ENCODE data around the gene SCN1A. TPM values are rescaled to one million over a fixed set of nuclear protein-coding genes. Genes with fewer than 3 reads are reported as not detected.

Gene SCN1A
- total and polyA plus RNA-seq, 2 of the 13 experiments (the other 11 are each of a cell fraction or from before 2014, with no cell fraction given) = 19.9 to 39.4 TPM

GRCh38 chr2:165953655-165954606, 173.9 kb downstream of the SCN1A start, which contains the start of gene TTC21B (continued):
- TF ChIP-seq TEF (CRISPR knock-in tag; IDR thresholded peaks at IDR 0.05) (peak; percentile 82), ATF7-NPFF (CRISPR knock-in tag; IDR thresholded peaks at IDR 0.05; ENCODE audit: low read depth) (peak; percentile 77), KLF9 (CRISPR knock-in tag; IDR thresholded peaks at IDR 0.05; ENCODE audit: low read depth) (no peak), ZNF607 (CRISPR knock-in tag; IDR thresholded peaks at IDR 0.05; ENCODE audit: borderline replicate concordance) (peak; percentile 85; the same call in 1 of the 2 replicates), BRD4 (CRISPR knock-in tag; IDR thresholded peaks at IDR 0.05) (peak; percentile 92), CBX1 (IDR thresholded peaks at IDR 0.05; ENCODE audit: low read depth) (no peak), ZSCAN31 (CRISPR knock-in tag; IDR thresholded peaks at IDR 0.05; ENCODE audit: low read depth) (peak; percentile 94), HOMEZ (CRISPR knock-in tag; IDR thresholded peaks at IDR 0.05; ENCODE audit: low read depth) (peak; percentile 68), RXRA (CRISPR knock-in tag; IDR thresholded peaks at IDR 0.05) (peak; percentile 90), TCF7L2 (IDR thresholded peaks at IDR 0.05; ENCODE audit: low read depth, low read length) (no peak), ZNF326 (CRISPR knock-in tag; IDR thresholded peaks at IDR 0.05; ENCODE audit: borderline replicate concordance) (no peak), HES4 (CRISPR knock-in tag; IDR thresholded peaks at IDR 0.05; ENCODE audit: borderline replicate concordance) (peak; percentile 89), ZNF547 (CRISPR knock-in tag; IDR thresholded peaks at IDR 0.05) (0 out of 2 replicates have a peak, but pooled peaks have one; percentile 80), THAP8 (CRISPR knock-in tag; IDR thresholded peaks at IDR 0.05; ENCODE audit: borderline replicate concordance) (peak; percentile 74; the same call in 1 of the 2 replicates), ZNF615 (CRISPR knock-in tag; IDR thresholded peaks at IDR 0.05; ENCODE audit: borderline replicate concordance) (0 out of 2 replicates have a peak, but pooled peaks have one; percentile 26)
- TF ChIP-seq, protein P1, sequence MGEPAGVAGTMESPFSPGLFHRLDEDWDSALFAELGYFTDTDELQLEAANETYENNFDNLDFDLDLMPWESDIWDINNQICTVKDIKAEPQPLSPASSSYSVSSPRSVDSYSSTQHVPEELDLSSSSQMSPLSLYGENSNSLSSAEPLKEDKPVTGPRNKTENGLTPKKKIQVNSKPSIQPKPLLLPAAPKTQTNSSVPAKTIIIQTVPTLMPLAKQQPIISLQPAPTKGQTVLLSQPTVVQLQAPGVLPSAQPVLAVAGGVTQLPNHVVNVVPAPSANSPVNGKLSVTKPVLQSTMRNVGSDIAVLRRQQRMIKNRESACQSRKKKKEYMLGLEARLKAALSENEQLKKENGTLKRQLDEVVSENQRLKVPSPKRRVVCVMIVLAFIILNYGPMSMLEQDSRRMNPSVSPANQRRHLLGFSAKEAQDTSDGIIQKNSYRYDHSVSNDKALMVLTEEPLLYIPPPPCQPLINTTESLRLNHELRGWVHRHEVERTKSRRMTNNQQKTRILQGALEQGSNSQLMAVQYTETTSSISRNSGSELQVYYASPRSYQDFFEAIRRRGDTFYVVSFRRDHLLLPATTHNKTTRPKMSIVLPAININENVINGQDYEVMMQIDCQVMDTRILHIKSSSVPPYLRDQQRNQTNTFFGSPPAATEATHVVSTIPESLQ (CRISPR knock-in tag; conservative IDR thresholded peaks at IDR 0.05) = 0 out of 2 replicates have a peak, but pooled peaks have one; percentile 53
- TF ChIP-seq, protein P2, sequence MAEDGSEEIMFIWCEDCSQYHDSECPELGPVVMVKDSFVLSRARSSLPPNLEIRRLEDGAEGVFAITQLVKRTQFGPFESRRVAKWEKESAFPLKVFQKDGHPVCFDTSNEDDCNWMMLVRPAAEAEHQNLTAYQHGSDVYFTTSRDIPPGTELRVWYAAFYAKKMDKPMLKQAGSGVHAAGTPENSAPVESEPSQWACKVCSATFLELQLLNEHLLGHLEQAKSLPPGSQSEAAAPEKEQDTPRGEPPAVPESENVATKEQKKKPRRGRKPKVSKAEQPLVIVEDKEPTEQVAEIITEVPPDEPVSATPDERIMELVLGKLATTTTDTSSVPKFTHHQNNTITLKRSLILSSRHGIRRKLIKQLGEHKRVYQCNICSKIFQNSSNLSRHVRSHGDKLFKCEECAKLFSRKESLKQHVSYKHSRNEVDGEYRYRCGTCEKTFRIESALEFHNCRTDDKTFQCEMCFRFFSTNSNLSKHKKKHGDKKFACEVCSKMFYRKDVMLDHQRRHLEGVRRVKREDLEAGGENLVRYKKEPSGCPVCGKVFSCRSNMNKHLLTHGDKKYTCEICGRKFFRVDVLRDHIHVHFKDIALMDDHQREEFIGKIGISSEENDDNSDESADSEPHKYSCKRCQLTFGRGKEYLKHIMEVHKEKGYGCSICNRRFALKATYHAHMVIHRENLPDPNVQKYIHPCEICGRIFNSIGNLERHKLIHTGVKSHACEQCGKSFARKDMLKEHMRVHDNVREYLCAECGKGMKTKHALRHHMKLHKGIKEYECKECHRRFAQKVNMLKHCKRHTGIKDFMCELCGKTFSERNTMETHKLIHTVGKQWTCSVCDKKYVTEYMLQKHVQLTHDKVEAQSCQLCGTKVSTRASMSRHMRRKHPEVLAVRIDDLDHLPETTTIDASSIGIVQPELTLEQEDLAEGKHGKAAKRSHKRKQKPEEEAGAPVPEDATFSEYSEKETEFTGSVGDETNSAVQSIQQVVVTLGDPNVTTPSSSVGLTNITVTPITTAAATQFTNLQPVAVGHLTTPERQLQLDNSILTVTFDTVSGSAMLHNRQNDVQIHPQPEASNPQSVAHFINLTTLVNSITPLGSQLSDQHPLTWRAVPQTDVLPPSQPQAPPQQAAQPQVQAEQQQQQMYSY (CRISPR knock-in tag; IDR thresholded peaks at IDR 0.05) = peak; percentile 55; the same call in 1 of the 2 replicates
